MM.1S (cell line): ENCODE data around the gene TMEM271.

ENCODE experiments used
- DNase-seq: peaks from one replicate; pipeline ENCODE4 v3.0.0-alpha.2; 2015
- H2AFZ ChIP-seq: fragments of 300-600 bp; sonication (generic); 2 replicates; pipeline ENCODE4 v1.6.0; 2016; ENCODE audit warnings: antibody characterized with exemption, low read length
- H3F3A ChIP-seq: fragments of 300-600 bp; sonication (generic); 2 replicates; pipeline ENCODE4 v1.6.1; 2016; ENCODE audit warnings: mild to moderate bottlenecking, antibody characterized with exemption, low read length, moderate library complexity, mixed read lengths; ENCODE audit not compliant: insufficient read depth
- H3K27ac ChIP-seq: fragments of 300-600 bp; sonication (generic); 2 replicates; pipeline ENCODE4 v1.5.1; 2016; ENCODE audit warnings: mild to moderate bottlenecking, low read length
- H3K27me3 ChIP-seq: fragments of 300-600 bp; sonication (generic); replicated peaks from 2 replicates; pipeline ENCODE4 v1.6.0; 2016; ENCODE audit warnings: low read length; ENCODE audit not compliant: insufficient read depth
- H3K36me3 ChIP-seq: fragments of 300-600 bp; sonication (generic); replicated peaks from 2 replicates; pipeline ENCODE4 v1.6.1; 2016; ENCODE audit warnings: mild to moderate bottlenecking, low read length, mixed read lengths; ENCODE audit not compliant: insufficient read depth
- H3K4me1 ChIP-seq: fragments of 300-600 bp; sonication (generic); 2 replicates; pipeline ENCODE4 v1.6.1; 2016; ENCODE audit warnings: low read length, mixed read lengths
- H3K4me2 ChIP-seq: fragments of 300-600 bp; sonication (generic); 2 replicates; pipeline ENCODE4 v1.6.0; 2016; ENCODE audit warnings: low read depth, low read length
- H3K4me3 ChIP-seq: fragments of 300-600 bp; sonication (generic); 2 replicates; pipeline ENCODE4 v1.5.1; 2016; ENCODE audit warnings: low read length, mixed read lengths
- H3K79me2 ChIP-seq: fragments of 300-600 bp; sonication (generic); 2 replicates; pipeline ENCODE4 v1.6.1; 2016; ENCODE audit warnings: mixed run types, low read length, mixed read lengths
- H3K9ac ChIP-seq: fragments of 300-600 bp; sonication (generic); 2 replicates; pipeline ENCODE4 v1.6.1; 2016; ENCODE audit warnings: low read length, mixed read lengths
- H3K9me2 ChIP-seq: fragments of 300-600 bp; sonication (generic); replicated peaks from 2 replicates; pipeline ENCODE4 v1.6.1; 2016; ENCODE audit warnings: mild to moderate bottlenecking, low read length, mixed read lengths; ENCODE audit not compliant: insufficient read depth
- H3K9me3 ChIP-seq: fragments of 300-600 bp; sonication (generic); replicated peaks from 2 replicates; pipeline ENCODE4 v1.6.1; 2016; ENCODE audit warnings: mild to moderate bottlenecking, low read length, mixed read lengths; ENCODE audit not compliant: insufficient read depth
- H4K20me1 ChIP-seq: fragments of 300-600 bp; sonication (generic); 2 replicates; pipeline ENCODE4 v1.6.1; 2016; ENCODE audit warnings: mild to moderate bottlenecking, low read length, moderate library complexity, mixed read lengths; ENCODE audit not compliant: insufficient read depth
- EZH2 ChIP-seq: fragments of 300-600 bp; sonication (generic); optimal IDR thresholded peaks from 2 replicates; pipeline ENCODE3; 2017; ENCODE audit warnings: low read depth, mild to moderate bottlenecking, antibody characterized with exemption, low read length, mixed read lengths
- EZH2phosphoT487 ChIP-seq: fragments of 300-600 bp; sonication (generic); IDR thresholded peaks from 2 replicates; pipeline ENCODE4 v1.6.1; 2018; ENCODE audit warnings: antibody characterized with exemption, low read length
- TF ChIP-seq, protein P1 (sequence below): fragments of 300-600 bp; sonication (generic); IDR thresholded peaks from 2 replicates; pipeline ENCODE4 v1.5.1; 2016; ENCODE audit warnings: antibody characterized with exemption, low read length, mixed read lengths

TMEM271 gene

DNA sequence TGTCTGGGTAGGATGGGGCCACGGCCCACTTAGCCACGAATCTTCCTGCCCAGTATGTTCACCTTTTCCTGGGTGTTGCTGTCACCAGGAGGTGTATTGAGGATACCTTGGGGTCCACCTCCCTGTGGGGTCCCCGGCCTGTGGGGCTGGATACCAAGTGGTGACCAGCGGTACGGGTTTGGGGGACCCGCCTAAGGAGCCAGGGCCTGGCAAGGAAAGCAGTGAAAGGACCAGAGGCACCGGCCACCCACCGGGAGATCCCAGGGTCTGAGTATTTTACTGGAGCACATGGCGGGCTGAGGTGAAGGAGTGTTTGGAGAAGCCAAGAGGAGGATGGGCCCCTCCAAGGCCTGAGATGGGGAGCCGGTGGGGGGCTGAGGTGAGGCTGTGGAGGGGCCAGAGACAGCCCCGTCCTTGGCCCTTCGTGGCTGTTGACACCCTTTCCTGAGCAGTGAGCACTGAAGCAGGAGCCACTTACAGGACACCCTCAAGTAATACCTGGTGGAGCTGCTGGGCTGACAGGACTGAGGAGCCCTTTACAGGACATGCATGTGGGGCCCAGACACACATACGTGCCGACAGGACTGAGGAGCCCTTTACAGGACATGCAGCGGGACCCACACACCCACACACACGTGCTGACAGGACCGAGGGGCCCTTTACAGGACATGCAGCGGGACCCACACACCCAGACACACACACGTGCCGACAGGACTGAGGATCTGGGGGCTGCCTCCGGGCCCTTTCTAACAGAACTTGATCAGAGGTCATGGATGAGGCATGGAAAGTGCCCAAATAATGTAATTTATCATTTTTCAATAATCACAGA, 38.4 kb downstream of the TMEM271 start:
- Histone ChIP-seq H3K9ac (no peak overlapping the region), H3K27ac (no peak overlapping the region), H3K9me2 (no peaks in the 10 kb centered on the region), H3K4me1 (no peaks in the 10 kb centered on the region), H3K9me3 (no peaks in the 10 kb centered on the region), H4K20me1 (no peaks in the 10 kb centered on the region), H3K79me2 (no peaks in the 10 kb centered on the region), H2AFZ (no peak overlapping the region), H3K4me3 (no peak overlapping the region), H3K36me3 (no peaks in the 10 kb centered on the region), H3F3A (no peaks in the 10 kb centered on the region), H3K27me3 (no peaks in the 10 kb centered on the region), H3K4me2 (no peak overlapping the region)
- TF ChIP-seq, protein P1, sequence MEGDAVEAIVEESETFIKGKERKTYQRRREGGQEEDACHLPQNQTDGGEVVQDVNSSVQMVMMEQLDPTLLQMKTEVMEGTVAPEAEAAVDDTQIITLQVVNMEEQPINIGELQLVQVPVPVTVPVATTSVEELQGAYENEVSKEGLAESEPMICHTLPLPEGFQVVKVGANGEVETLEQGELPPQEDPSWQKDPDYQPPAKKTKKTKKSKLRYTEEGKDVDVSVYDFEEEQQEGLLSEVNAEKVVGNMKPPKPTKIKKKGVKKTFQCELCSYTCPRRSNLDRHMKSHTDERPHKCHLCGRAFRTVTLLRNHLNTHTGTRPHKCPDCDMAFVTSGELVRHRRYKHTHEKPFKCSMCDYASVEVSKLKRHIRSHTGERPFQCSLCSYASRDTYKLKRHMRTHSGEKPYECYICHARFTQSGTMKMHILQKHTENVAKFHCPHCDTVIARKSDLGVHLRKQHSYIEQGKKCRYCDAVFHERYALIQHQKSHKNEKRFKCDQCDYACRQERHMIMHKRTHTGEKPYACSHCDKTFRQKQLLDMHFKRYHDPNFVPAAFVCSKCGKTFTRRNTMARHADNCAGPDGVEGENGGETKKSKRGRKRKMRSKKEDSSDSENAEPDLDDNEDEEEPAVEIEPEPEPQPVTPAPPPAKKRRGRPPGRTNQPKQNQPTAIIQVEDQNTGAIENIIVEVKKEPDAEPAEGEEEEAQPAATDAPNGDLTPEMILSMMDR, result no peak
- TF ChIP-seq EZH2phosphoT487 (no peak), EZH2 (no peak)
- DNase-seq, result no peak

DNA sequence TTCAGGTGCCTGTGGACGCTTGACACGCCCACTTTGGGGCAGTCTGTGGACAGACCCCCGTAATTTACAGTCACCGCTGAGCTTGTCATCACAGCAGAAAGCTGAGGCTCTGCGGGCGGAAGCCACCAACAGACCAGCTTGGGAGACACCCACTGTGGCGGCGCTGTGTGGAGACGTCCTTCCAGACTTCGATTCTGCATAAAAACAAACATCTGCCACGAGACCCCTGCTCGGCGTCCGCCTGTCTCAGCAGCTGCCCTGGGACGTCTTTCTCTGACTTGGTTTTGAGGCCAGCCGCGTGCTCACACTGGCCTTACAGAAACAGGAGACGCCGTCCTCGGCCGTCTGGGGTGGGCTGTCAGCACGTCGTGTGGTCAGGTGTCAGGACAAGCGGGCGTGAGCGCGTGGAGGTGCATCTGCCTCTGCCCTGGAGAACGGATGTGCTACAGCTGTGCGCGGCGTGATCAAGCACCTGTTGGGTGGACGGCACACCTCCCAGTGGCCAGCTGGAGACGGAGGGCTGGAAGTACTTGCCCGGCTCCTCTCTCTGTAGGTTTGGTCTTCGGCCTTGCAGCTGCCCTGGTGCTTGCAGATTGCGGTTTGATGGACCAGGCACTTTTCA, 39.6 kb downstream of the TMEM271 start:
- no peak for DNase-seq
- TF ChIP-seq, protein P1, result no peak
- TF ChIP-seq EZH2 (no peak), EZH2phosphoT487 (no peak)
- H3K4me2 ChIP-seq, result no peak overlapping the region
- H3K27me3 ChIP-seq, result no peaks in the 10 kb centered on the region
- H3K27ac ChIP-seq, result no peak overlapping the region
- no peaks in the 10 kb centered on the region for H3K79me2 ChIP-seq
- H2AFZ ChIP-seq, result no peak overlapping the region
- no peaks in the 10 kb centered on the region for H3K9me2 ChIP-seq
- H3K4me3 ChIP-seq, result no peak overlapping the region
- no peaks in the 10 kb centered on the region for H3K4me1 ChIP-seq
- H3K9ac ChIP-seq, result no peak overlapping the region
- no peaks in the 10 kb centered on the region for H3F3A ChIP-seq
- H4K20me1 ChIP-seq, result no peaks in the 10 kb centered on the region
- H3K36me3 ChIP-seq, result no peaks in the 10 kb centered on the region
- H3K9me3 ChIP-seq, result no peaks in the 10 kb centered on the region

DNA sequence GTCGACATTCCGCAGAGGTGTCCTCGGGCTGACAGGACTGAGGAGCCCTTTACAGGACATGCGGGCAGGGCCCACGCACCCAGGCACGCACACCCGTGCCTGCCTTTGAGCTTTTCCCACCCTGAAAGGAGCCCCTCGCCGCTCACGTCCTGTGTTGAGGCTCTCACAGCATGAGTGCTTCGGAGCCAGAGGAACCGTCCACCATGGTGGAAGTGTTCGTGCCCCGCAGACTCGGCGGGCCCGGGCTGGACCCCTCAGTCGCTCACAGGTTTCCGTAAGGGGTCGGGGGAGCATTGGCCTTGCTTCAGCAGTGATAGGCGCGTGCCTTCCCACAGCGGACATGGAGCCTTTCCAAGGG, 40.2 kb downstream of the TMEM271 start:
- no peaks in the 10 kb centered on the region for H3F3A ChIP-seq
- H3K27ac ChIP-seq, result no peak overlapping the region
- H3K9me3 ChIP-seq, result no peaks in the 10 kb centered on the region
- no peak overlapping the region for H3K4me3 ChIP-seq
- no peak overlapping the region for H3K9ac ChIP-seq
- no peaks in the 10 kb centered on the region for H3K79me2 ChIP-seq
- H3K4me1 ChIP-seq, result no peaks in the 10 kb centered on the region
- H2AFZ ChIP-seq, result no peak overlapping the region
- no peak for DNase-seq
- no peaks in the 10 kb centered on the region for H3K9me2 ChIP-seq
- TF ChIP-seq EZH2 (no peak), EZH2phosphoT487 (no peak)
- TF ChIP-seq, protein P1, result no peak
- no peaks in the 10 kb centered on the region for H4K20me1 ChIP-seq
- no peaks in the 10 kb centered on the region for H3K27me3 ChIP-seq
- no peak overlapping the region for H3K4me2 ChIP-seq
- no peaks in the 10 kb centered on the region for H3K36me3 ChIP-seq
